ENCODE data around the gene FAM156B. TPM values are rescaled to one million over a fixed set of nuclear protein-coding genes. Genes with fewer than 3 reads are reported as not detected.
"Not testable (repeated sequence)": the region's sequence is repeated elsewhere in the genome, so short reads cannot be mapped to it uniquely, and the experiment has no call there.

FAM156B gene
- total RNA-seq, 1 experiment from 2014 or later, result 13.5 TPM

DNA sequence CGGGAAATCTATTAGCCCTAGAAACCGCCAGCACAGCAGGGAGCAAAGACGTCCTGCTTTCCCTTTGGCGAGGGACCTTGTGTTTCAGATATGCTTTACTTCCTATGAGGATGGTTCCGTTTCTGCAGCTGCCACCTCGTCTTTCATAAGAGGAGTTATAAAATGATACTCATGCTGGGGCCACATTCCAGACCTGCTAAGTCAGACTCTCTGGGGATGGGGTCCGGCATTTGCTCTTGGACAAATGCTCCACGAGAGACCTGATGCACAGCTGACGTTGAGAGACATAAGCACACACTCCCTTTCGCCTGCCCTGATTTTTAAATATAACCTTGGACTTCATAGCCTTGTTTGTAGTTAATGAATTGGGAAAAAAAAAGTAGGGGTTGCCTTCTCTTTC, 44.6 kb downstream of the FAM156B start:
- not testable (repeated sequence) for H3K27me3 ChIP-seq (replicated peaks); H3K27ac ChIP-seq; H3K4me1 ChIP-seq (replicated peaks); DNase-seq (ENCODE audit: low read depth in 1 of 2, low spot score in 2 of 2); H3K9me3 ChIP-seq (replicated peaks); H3K36me3 ChIP-seq; H3K4me3 ChIP-seq

- not testable (repeated sequence) for DNase-seq (ENCODE audit: low read depth in 1 of 2, low spot score in 2 of 2); H3K9me3 ChIP-seq (replicated peaks); H3K27ac ChIP-seq; H3K4me1 ChIP-seq (replicated peaks); H3K4me3 ChIP-seq; H3K27me3 ChIP-seq (replicated peaks); H3K36me3 ChIP-seq
Measured at GRCh38 chrX:52945838-52946494, 48.8 kb downstream of the FAM156B start.

GRCh38 chrX:52947501-52947900, 50.4 kb downstream of the FAM156B start:
- H3K9me3 ChIP-seq (replicated peaks); DNase-seq (ENCODE audit: low read depth in 1 of 2, low spot score in 2 of 2); H3K4me1 ChIP-seq (replicated peaks): not testable (repeated sequence)

GRCh38 chrX:52948265-52948664, 51.1 kb downstream of the FAM156B start:
- DNase-seq (ENCODE audit: low read depth in 1 of 2, low spot score in 2 of 2); H3K36me3 ChIP-seq; H3K4me3 ChIP-seq; H3K9me3 ChIP-seq (replicated peaks); H3K4me1 ChIP-seq (replicated peaks); H3K27ac ChIP-seq; H3K27me3 ChIP-seq (replicated peaks): not testable (repeated sequence)

More at GRCh38 chrX:52947501-52947900, 50.4 kb downstream of the FAM156B start:
- H3K27me3 ChIP-seq (replicated peaks); H3K27ac ChIP-seq; H3K4me3 ChIP-seq; H3K36me3 ChIP-seq: not testable (repeated sequence)

GRCh38 chrX:52949325-52949724, 52.2 kb downstream of the FAM156B start:
- not testable (repeated sequence) for H3K4me3 ChIP-seq; H3K9me3 ChIP-seq (replicated peaks); H3K36me3 ChIP-seq; DNase-seq (ENCODE audit: low read depth in 1 of 2, low spot score in 2 of 2); H3K4me1 ChIP-seq (replicated peaks); H3K27me3 ChIP-seq (replicated peaks); H3K27ac ChIP-seq

DNA sequence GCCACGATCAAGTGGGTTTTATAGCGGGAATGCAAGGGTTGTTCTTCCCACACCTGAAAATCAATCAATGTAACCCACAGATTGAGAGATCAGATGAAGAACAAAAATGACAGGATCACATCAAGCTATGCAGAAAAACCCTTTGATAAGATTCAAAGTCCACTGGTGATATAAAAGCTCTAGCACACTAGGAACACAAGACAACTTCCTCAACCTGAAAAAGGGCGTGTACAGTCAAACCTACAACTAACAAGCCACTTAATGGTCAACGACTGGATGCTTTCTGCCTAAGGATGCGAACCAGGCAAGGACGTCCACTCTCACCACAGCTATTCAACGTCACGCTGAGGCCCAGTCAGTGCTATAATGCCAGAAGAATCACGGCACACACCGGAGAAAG, 52.8 kb downstream of the FAM156B start:
- H3K27me3 ChIP-seq (replicated peaks); H3K9me3 ChIP-seq (replicated peaks); H3K4me1 ChIP-seq (replicated peaks); H3K4me3 ChIP-seq; DNase-seq (ENCODE audit: low read depth in 1 of 2, low spot score in 2 of 2); H3K36me3 ChIP-seq; H3K27ac ChIP-seq: not testable (repeated sequence)

Other genes with a start within 250 kb of the FAM156B start
- not detected in 2 replicates for gene SSX7, start 242.4 kb upstream of the FAM156B start, total RNA-seq (2014; rRNA removed; shearing (Covaris generic))
- not detected in 2 replicates for gene SSX2, start 190.2 kb upstream of the FAM156B start, total RNA-seq (2014; rRNA removed; shearing (Covaris generic))
- not detected in 2 replicates for gene SSX2B, start 146.1 kb upstream of the FAM156B start, total RNA-seq (2014; rRNA removed; shearing (Covaris generic))
- gene SPANXN5, start 99.9 kb upstream of the FAM156B start, total RNA-seq (2014; rRNA removed; shearing (Covaris generic)), result not detected in 2 replicates
- not detected in 2 replicates for gene XAGE5, start 86.0 kb upstream of the FAM156B start, total RNA-seq (2014; rRNA removed; shearing (Covaris generic))
- gene XAGE3, start 29.2 kb upstream of the FAM156B start, total RNA-seq (2014; rRNA removed; shearing (Covaris generic)), result not detected in 2 replicates
- gene FAM156A, start 61.2 kb downstream of the FAM156B start, total RNA-seq (2014; rRNA removed; shearing (Covaris generic)), result 14.1 and 15.0 TPM in 2 replicates
- gene GPR173, start 151.5 kb downstream of the FAM156B start, total RNA-seq (2014; rRNA removed; shearing (Covaris generic)), result 0.19 and 0.42 TPM in 2 replicates
- 8.1 and 13.3 TPM in 2 replicates for gene TSPYL2, start 185.0 kb downstream of the FAM156B start, total RNA-seq (2014; rRNA removed; shearing (Covaris generic))
- 2.1 and 5.1 TPM in 2 replicates for gene KANTR, start 196.8 kb downstream of the FAM156B start, total RNA-seq (2014; rRNA removed; shearing (Covaris generic))

Measured in SJSA1 (cell line).